Vagina (tissue), 2 donors: ENCODE data around the gene DLG2.

ENCODE experiments used
- POLR2AphosphoS5 ChIP-seq, 2 donors: sonication (generic); formaldehyde crosslinking; IDR thresholded peaks; one replicate each; pipeline ENCODE4 v1.9.0; 2017; ENCODE audit warnings: antibody characterized with exemption in 2 of 2, mild to moderate bottlenecking in 2 of 2, low read depth in 1 of 2; ENCODE audit not compliant: insufficient read depth in 1 of 2
- TF ChIP-seq, protein P1 (sequence below), 3 experiments: fragments of 450-650 bp in 2 of 3; fragments of 200-600 bp in 1 of 3; sonication (generic) in 1 of 3; IDR thresholded peaks; one replicate each; pipeline ENCODE4 v1.5.1; 2017 to 2019; ENCODE audit warnings: antibody characterized with exemption in 3 of 3, mild to moderate bottlenecking in 2 of 3, moderate library complexity in 2 of 3

DNA sequence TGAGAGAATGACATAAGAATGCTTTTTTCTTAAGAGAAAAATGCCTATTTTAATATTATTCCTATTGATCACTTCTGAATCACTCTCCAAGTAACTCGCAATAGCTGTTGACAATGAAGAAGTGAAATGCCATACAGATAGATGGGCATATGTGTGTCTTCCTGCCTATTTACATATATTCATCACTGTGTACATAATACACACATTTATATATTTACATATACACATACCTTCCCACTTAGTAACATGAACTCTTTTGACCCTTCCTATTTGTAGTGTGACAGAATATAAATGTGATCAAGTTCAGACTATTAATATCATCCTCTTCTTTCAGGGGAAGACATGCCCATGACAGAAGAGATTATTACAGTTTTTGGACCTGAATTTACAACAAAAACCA lies 756.7 kb downstream of the DLG2 start:
- TF ChIP-seq, protein P1, sequence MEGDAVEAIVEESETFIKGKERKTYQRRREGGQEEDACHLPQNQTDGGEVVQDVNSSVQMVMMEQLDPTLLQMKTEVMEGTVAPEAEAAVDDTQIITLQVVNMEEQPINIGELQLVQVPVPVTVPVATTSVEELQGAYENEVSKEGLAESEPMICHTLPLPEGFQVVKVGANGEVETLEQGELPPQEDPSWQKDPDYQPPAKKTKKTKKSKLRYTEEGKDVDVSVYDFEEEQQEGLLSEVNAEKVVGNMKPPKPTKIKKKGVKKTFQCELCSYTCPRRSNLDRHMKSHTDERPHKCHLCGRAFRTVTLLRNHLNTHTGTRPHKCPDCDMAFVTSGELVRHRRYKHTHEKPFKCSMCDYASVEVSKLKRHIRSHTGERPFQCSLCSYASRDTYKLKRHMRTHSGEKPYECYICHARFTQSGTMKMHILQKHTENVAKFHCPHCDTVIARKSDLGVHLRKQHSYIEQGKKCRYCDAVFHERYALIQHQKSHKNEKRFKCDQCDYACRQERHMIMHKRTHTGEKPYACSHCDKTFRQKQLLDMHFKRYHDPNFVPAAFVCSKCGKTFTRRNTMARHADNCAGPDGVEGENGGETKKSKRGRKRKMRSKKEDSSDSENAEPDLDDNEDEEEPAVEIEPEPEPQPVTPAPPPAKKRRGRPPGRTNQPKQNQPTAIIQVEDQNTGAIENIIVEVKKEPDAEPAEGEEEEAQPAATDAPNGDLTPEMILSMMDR (IDR thresholded peaks at IDR 0.05) = no peak
- TF ChIP-seq POLR2AphosphoS5 (IDR thresholded peaks at IDR 0.05; ENCODE audit: insufficient read depth in 1 of 2, low read depth in 1 of 2) = no peak
